HG03432 (cell line): ENCODE data around the gene ZNF652.
A peak's percentile ranks its signal among the peaks of the same experiment; 100 is the strongest.
"Not testable (repeated sequence)": the region's sequence is repeated elsewhere in the genome, so short reads cannot be mapped to it uniquely, and the experiment has no call there.

Experiments used
- ATAC-seq: cut with Tn5 transposase; IDR thresholded peaks from one replicate; pipeline ENCODE4 v1.9.1; 2021; ENCODE audit warnings: mild to moderate bottlenecking, moderate library complexity; ENCODE audit not compliant: unreplicated experiment

Gene ZNF652

GRCh38 chr17:49387498-49388289, 25.6 kb upstream of the ZNF652 start:
- ATAC-seq = peak; percentile 37

- ATAC-seq = no peak
Observed at GRCh38 chr17:49386373-49386772, 24.3 kb upstream of the ZNF652 start.

- ATAC-seq = no peak
Observed at GRCh38 chr17:49384951-49385350, 22.9 kb upstream of the ZNF652 start.

- no peak for ATAC-seq
Observed at GRCh38 chr17:49383060-49383459, 21.0 kb upstream of the ZNF652 start.

GRCh38 chr17:49382556-49382955, 20.5 kb upstream of the ZNF652 start:
- ATAC-seq = no peak

- ATAC-seq = no peak
Observed at GRCh38 chr17:49381793-49382192, 19.7 kb upstream of the ZNF652 start.

- ATAC-seq = no peak
Observed at GRCh38 chr17:49381033-49381432, 19.0 kb upstream of the ZNF652 start.

- ATAC-seq = no peak
Observed at GRCh38 chr17:49379926-49380325, 17.9 kb upstream of the ZNF652 start.

GRCh38 chr17:49378311-49378710, 16.3 kb upstream of the ZNF652 start:
- no peak for ATAC-seq

GRCh38 chr17:49375544-49375943, 13.5 kb upstream of the ZNF652 start:
- no peak for ATAC-seq

- ATAC-seq = no peak
Observed at GRCh38 chr17:49373115-49373514, 11.1 kb upstream of the ZNF652 start.

- ATAC-seq = no peak
Observed at GRCh38 chr17:49372425-49372824, 10.4 kb upstream of the ZNF652 start.

GRCh38 chr17:49370971-49371834, 9.2 kb upstream of the ZNF652 start:
- ATAC-seq = no peak

GRCh38 chr17:49369760-49370159, 7.7 kb upstream of the ZNF652 start:
- ATAC-seq = no peak

GRCh38 chr17:49369089-49369488, 7.0 kb upstream of the ZNF652 start:
- no peak for ATAC-seq

- no peak for ATAC-seq
Observed at GRCh38 chr17:49365667-49366066, 3.6 kb upstream of the ZNF652 start.

GRCh38 chr17:49365126-49365525, 3.1 kb upstream of the ZNF652 start:
- ATAC-seq = not testable (repeated sequence)

GRCh38 chr17:49364119-49364518, 2.1 kb upstream of the ZNF652 start:
- no peak for ATAC-seq

- ATAC-seq = no peak
Observed at GRCh38 chr17:49363251-49363650, 1.2 kb upstream of the ZNF652 start.

GRCh38 chr17:49362723-49363117, 670 bp upstream of the ZNF652 start:
- peak; percentile 1 for ATAC-seq

GRCh38 chr17:49361129-49361901, 735 bp downstream of the ZNF652 start:
- ATAC-seq = peak; percentile 32
